HCT116 (cell line): Measurements from ENCODE around the gene ANKRD55. TPM values are rescaled to one million over a fixed set of nuclear protein-coding genes. Genes with fewer than 3 reads are reported as not detected.

ENCODE experiments used
- ATAC-seq: fragments of 200-7000 bp; cut with Tn5 transposase; 2 replicates; pipeline ENCODE4 v1.9.1; 2020; ENCODE audit warnings: mild to moderate bottlenecking, moderate library complexity
- BruUV-seq: library from RNA; stranded (reverse); fragments of 400-500 nt; replicated peaks from 2 replicates; lab custom pipeline; 2021; lab: Mats Ljungman, UMichigan
- CTCF ChIA-PET: fragments of 300-600 bp; sonication (Branson Sonifier 250); formaldehyde crosslinking; loops from one replicate; lab custom pipeline; 2021; ENCODE audit warnings: antibody characterized with exemption; lab: Charles Lee
- POLR2A ChIA-PET: fragments of 300-600, 350-600 bp; sonication (Branson Sonifier 250); formaldehyde crosslinking; loops from one replicate; lab custom pipeline; 2021; ENCODE audit warnings: antibody characterized with exemption; lab: Charles Lee
- RAD21 ChIA-PET, 2 experiments: fragments of 300-600 bp; sonication (Branson Sonifier 250); formaldehyde crosslinking; loops; one replicate each; lab custom pipeline; 2023; ENCODE audit warnings: low total read pairs in 2 of 2; ENCODE audit not compliant: uncharacterized antibody in 2 of 2, unreplicated experiment in 2 of 2, low non-redundant PET in 1 of 2; lab: Charles Lee
- DNase-seq: peaks from one replicate; pipeline ENCODE4 v3.0.0-alpha.2; 2010; ENCODE audit warnings: low read depth, low spot score
- H2AFZ ChIP-seq: fragments of 200-600 bp; shearing (Covaris generic), sonication (generic); 2 replicates; pipeline ENCODE4 v1.6.1; 2017; ENCODE audit warnings: low read depth, mixed run types, mixed read lengths, antibody characterized with exemption, low read length; ENCODE audit not compliant: poor library complexity, severe bottlenecking
- H3K27ac ChIP-seq: 2 replicates; pipeline ENCODE4 v1.5.1; 2012; ENCODE audit warnings: low read depth, low read length
- H3K27me3 ChIP-seq: fragments of 200-600 bp; sonication (generic); 2 replicates; pipeline ENCODE4 v1.6.1; 2016; ENCODE audit warnings: mixed run types, low read length, mixed read lengths; ENCODE audit not compliant: insufficient read depth
- H3K36me3 ChIP-seq, 2 experiments: fragments of 200-500 bp in 1 of 2; fragments of 200-600 bp in 1 of 2; sonication (Bioruptor generic) in 1 of 2; sonication (generic) in 1 of 2; 2 replicates each; pipeline versions ENCODE4 v1.5.1 to v1.6.1; 2014 to 2016; ENCODE audit warnings: low read length in 2 of 2, inconsistent platforms in 1 of 2, mixed read lengths in 1 of 2, mixed run types in 1 of 2; ENCODE audit not compliant: insufficient read depth in 2 of 2, control insufficient read depth in 1 of 2
- H3K4me1 ChIP-seq, 2 experiments: fragments of 200-600 bp in 1 of 2; sonication (generic) in 1 of 2; 2 replicates each; pipeline versions ENCODE4 v1.5.1 to v1.6.1; 2012 to 2017; ENCODE audit warnings: low read length in 2 of 2, inconsistent platforms in 1 of 2, mild to moderate bottlenecking in 1 of 2, mixed read lengths in 1 of 2, mixed run types in 1 of 2, moderate library complexity in 1 of 2; ENCODE audit not compliant: insufficient read depth in 2 of 2, control insufficient read depth in 1 of 2
- H3K4me2 ChIP-seq: fragments of 200-600 bp; sonication (generic); 2 replicates; pipeline ENCODE4 v1.6.1; 2017; ENCODE audit warnings: mixed run types, low read length, mixed read lengths
- H3K4me3 ChIP-seq, 2 experiments: fragments of 200-600 bp in 1 of 2; sonication (generic) in 1 of 2; replicated peaks in 1 of 2; 2 replicates each; pipeline ENCODE4 v1.5.1; 2011 to 2016; ENCODE audit warnings: low read length in 2 of 2, control low read depth in 1 of 2, low read depth in 1 of 2, mild to moderate bottlenecking in 1 of 2, mixed read lengths in 1 of 2, mixed run types in 1 of 2
- H3K79me2 ChIP-seq: fragments of 200-600 bp; sonication (generic); 2 replicates; pipeline ENCODE4 v1.6.1; 2017; ENCODE audit warnings: mild to moderate bottlenecking, mixed run types, low read length, moderate library complexity, mixed read lengths; ENCODE audit not compliant: insufficient read depth
- H3K9ac ChIP-seq: fragments of 200-600 bp; sonication (generic); 2 replicates; pipeline ENCODE4 v1.6.1; 2016; ENCODE audit warnings: low read length, mixed read lengths
- H3K9me2 ChIP-seq: fragments of 200-600 bp; sonication (generic), shearing (Covaris generic); 2 replicates; pipeline ENCODE4 v1.6.1; 2017; ENCODE audit warnings: mixed run types, mild to moderate bottlenecking, moderate library complexity; ENCODE audit not compliant: insufficient read depth
- H3K9me3 ChIP-seq, 2 experiments: fragments of 200-500 bp in 1 of 2; fragments of 200-600 bp in 1 of 2; sonication (Bioruptor generic) in 1 of 2; sonication (generic) in 1 of 2; 2 replicates each; pipeline ENCODE4 v1.6.1; 2014 to 2017; ENCODE audit warnings: low read length in 2 of 2, mixed read lengths in 2 of 2, inconsistent platforms in 1 of 2, low read depth in 1 of 2, mild to moderate bottlenecking in 1 of 2, mixed run types in 1 of 2, moderate library complexity in 1 of 2; ENCODE audit not compliant: control insufficient read depth in 1 of 2, insufficient read depth in 1 of 2
- H4K20me1 ChIP-seq: fragments of 200-600 bp; sonication (generic), shearing (Covaris generic); 2 replicates; pipeline ENCODE4 v1.6.1; 2017; ENCODE audit warnings: mixed run types, mild to moderate bottlenecking, moderate library complexity; ENCODE audit not compliant: insufficient read depth
- JUND ChIP-seq: IDR thresholded peaks from 2 replicates; pipeline ENCODE4 v1.6.1; 2012
- MAX ChIP-seq: IDR thresholded peaks from 2 replicates; pipeline ENCODE4 v1.6.1; 2012
- RAD21 ChIP-seq: IDR thresholded peaks from 2 replicates; pipeline ENCODE4 v1.6.1; 2012; ENCODE audit warnings: low read depth, mild to moderate bottlenecking
- SIN3A ChIP-seq: IDR thresholded peaks from 2 replicates; pipeline ENCODE4 v1.6.1; 2012; ENCODE audit warnings: low read depth
- YY1 ChIP-seq: IDR thresholded peaks from 2 replicates; pipeline ENCODE4 v1.6.1; 2011; ENCODE audit warnings: low read length, low read depth, moderate library complexity, mild to moderate bottlenecking; ENCODE audit not compliant: insufficient replicate concordance; ENCODE audit errors: extremely low read depth
- ZFX ChIP-seq: fragments of 450-650 bp; IDR thresholded peaks from 2 replicates; pipeline ENCODE4 v1.6.1; 2017
- ZNF274 ChIP-seq: fragments of 200-500 bp; sonication (Bioruptor generic); IDR thresholded peaks from 2 replicates; pipeline ENCODE4 v1.6.1; 2014; ENCODE audit warnings: mild to moderate bottlenecking, low read depth, low read length, inconsistent platforms
- intact Hi-C: fragments of 100-400 bp; cut with micrococcal nuclease; formaldehyde crosslinking; loops from 2 replicates; pipeline ENCODE4 v1.10.0; 2022
- total RNA-seq: library from RNA; stranded (reverse); gene quantifications from one replicate; pipeline ENCODE4 v1.2.1, GENCODE V29; 2021; ENCODE audit not compliant: unreplicated experiment
- TF ChIP-seq, protein P1 (sequence below): IDR thresholded peaks from 2 replicates; pipeline ENCODE4 v1.6.1; 2012; ENCODE audit warnings: low read depth

Gene ANKRD55
- total RNA-seq, 1 experiment from 2014 or later = not detected

DNA sequence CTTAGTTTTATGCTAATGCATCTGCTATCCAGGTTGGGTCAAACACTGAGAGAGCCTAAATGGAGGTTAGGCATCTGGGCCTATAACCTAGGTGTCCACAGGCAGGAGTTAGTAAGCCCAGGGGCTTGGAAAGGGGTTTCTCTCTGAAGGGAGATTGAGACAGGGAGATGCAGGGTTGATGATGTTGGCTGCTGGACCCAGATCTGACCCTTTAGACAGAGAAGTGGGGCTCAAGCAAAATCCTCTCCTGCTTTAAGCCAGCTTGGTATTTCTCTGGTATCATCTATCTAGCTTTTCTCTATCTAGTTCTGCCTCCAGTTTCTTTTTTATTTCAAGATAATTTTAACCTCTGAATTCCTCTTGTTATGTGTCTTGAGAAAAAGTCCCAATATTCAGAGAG, 18.3 kb upstream of the ANKRD55 start (continued):
- TF ChIP-seq MAX = no peak
- TF ChIP-seq ZNF274 = no peak
- no peak for TF ChIP-seq SIN3A

DNA sequence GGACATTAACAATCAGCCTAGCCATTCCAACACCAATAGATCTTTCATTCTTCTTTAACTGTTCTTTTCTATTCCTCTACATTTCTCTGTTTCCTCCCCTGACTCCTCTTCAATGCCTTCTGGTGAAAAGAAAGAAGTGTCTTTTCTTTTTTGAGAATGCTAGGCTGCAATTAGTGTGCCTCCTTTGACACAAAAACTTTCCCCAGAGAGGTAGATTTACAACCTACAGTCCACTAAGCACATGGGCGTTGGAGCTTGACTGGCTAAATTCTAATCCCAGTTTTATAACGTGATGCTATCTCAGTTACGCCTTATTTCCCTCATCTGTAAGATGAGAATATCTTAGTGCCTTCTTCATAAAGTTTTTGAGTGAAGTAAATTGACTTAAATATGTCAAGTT, 16.9 kb upstream of the ANKRD55 start:
- TF ChIP-seq RAD21 = no peak
- TF ChIP-seq JUND = no peak
- TF ChIP-seq, protein P1, sequence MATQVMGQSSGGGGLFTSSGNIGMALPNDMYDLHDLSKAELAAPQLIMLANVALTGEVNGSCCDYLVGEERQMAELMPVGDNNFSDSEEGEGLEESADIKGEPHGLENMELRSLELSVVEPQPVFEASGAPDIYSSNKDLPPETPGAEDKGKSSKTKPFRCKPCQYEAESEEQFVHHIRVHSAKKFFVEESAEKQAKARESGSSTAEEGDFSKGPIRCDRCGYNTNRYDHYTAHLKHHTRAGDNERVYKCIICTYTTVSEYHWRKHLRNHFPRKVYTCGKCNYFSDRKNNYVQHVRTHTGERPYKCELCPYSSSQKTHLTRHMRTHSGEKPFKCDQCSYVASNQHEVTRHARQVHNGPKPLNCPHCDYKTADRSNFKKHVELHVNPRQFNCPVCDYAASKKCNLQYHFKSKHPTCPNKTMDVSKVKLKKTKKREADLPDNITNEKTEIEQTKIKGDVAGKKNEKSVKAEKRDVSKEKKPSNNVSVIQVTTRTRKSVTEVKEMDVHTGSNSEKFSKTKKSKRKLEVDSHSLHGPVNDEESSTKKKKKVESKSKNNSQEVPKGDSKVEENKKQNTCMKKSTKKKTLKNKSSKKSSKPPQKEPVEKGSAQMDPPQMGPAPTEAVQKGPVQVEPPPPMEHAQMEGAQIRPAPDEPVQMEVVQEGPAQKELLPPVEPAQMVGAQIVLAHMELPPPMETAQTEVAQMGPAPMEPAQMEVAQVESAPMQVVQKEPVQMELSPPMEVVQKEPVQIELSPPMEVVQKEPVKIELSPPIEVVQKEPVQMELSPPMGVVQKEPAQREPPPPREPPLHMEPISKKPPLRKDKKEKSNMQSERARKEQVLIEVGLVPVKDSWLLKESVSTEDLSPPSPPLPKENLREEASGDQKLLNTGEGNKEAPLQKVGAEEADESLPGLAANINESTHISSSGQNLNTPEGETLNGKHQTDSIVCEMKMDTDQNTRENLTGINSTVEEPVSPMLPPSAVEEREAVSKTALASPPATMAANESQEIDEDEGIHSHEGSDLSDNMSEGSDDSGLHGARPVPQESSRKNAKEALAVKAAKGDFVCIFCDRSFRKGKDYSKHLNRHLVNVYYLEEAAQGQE = no peak
- no peak for TF ChIP-seq ZFX
- no peak for TF ChIP-seq YY1
- Histone ChIP-seq H3K4me1 (no peaks in the 10 kb centered on the region), H3K79me2 (no peaks in the 10 kb centered on the region), H3K9me2 (no peaks in the 10 kb centered on the region), H4K20me1 (no peaks in the 10 kb centered on the region), H3K4me3 (no peak overlapping the region), H2AFZ (no peak overlapping the region), H3K4me2 (no peak overlapping the region), H3K27me3 (no peaks in the 10 kb centered on the region), H3K36me3 (no peaks in the 10 kb centered on the region), H3K27ac (no peak overlapping the region), H3K9ac (no peak overlapping the region), H3K9me3 (no peaks in the 10 kb centered on the region)
- ATAC-seq (no peak), DNase-seq (no peak)
- POLR2A ChIA-PET = no interaction called here
- intact Hi-C loops = no loop called here
- CTCF ChIA-PET = no interaction called here
- RAD21 ChIA-PET = no interaction called here
- no TSS peak for BruUV-seq
